ENCODE measurements around the gene PLXNA4. TPM values are rescaled to one million over a fixed set of nuclear protein-coding genes. Genes with fewer than 3 reads are reported as not detected.

The PLXNA4 gene
- total RNA-seq, 1 experiment from 2014 or later = not detected

GRCh38 chr7:132312531-132313055 is 263.7 kb downstream of the PLXNA4 start:
- no peaks in the 10 kb centered on the region for H3K9me3 ChIP-seq (ENCODE audit: control insufficient read depth in 1 of 2, insufficient read depth in 1 of 2, low read depth in 1 of 2, low read length in 2 of 2)
- H3K79me2 ChIP-seq (ENCODE audit: insufficient read depth, low read length) = no peaks in the 10 kb centered on the region
- no TSS peak for BruUV-seq (replicated peaks)
- ChIA-PET POLR2A (no interaction called here), CTCF (no interaction called here), RAD21 (ENCODE audit: low non-redundant PET in 1 of 2, low total read pairs in 2 of 2, uncharacterized antibody in 2 of 2, unreplicated experiment in 2 of 2) (no interaction called here)
- H3K4me3 ChIP-seq (replicated peaks in 1 of 2; ENCODE audit: low read depth in 1 of 2, low read length in 2 of 2) = no peak overlapping the region
- H3K9ac ChIP-seq (ENCODE audit: low read length) = no peak overlapping the region
- no peak overlapping the region for H3K27ac ChIP-seq (ENCODE audit: low read depth, low read length)
- ATAC-seq (no peak), DNase-seq (ENCODE audit: low read depth, low spot score) (no peak)
- intact Hi-C loops (cut with micrococcal nuclease) = no loop called here
- H3K4me2 ChIP-seq (ENCODE audit: low read length) = no peak overlapping the region
- no peaks in the 10 kb centered on the region for H3K36me3 ChIP-seq (ENCODE audit: control insufficient read depth in 1 of 2, insufficient read depth in 2 of 2, low read length in 2 of 2)
- TF ChIP-seq SP1 (IDR thresholded peaks at IDR 0.05; ENCODE audit: low read depth) (no peak), MAX (IDR thresholded peaks at IDR 0.05) (no peak), ZFX (IDR thresholded peaks at IDR 0.05) (no peak), EZH2 (IDR thresholded peaks at IDR 0.05) (no peak), ELF1 (IDR thresholded peaks at IDR 0.05; ENCODE audit: borderline replicate concordance, low read depth) (no peak), EGR1 (IDR thresholded peaks at IDR 0.05; ENCODE audit: low read depth) (no peak), REST (IDR thresholded peaks at IDR 0.05; ENCODE audit: low read depth) (no peak), SRF (IDR thresholded peaks at IDR 0.05; ENCODE audit: low read depth) (no peak), POLR2AphosphoS5 (IDR thresholded peaks at IDR 0.05; ENCODE audit: low read depth, low read length) (no peak), ZNF274 (IDR thresholded peaks at IDR 0.05; ENCODE audit: low read depth, low read length) (no peak), ATF3 (IDR thresholded peaks at IDR 0.05) (no peak), RAD21 (IDR thresholded peaks at IDR 0.05; ENCODE audit: low read depth) (no peak), FOSL1 (IDR thresholded peaks at IDR 0.05; ENCODE audit: low read depth) (no peak), YY1 (IDR thresholded peaks at IDR 0.05; ENCODE audit: extremely low read depth, insufficient replicate concordance, low read depth, low read length) (no peak)
- H3K9me2 ChIP-seq (ENCODE audit: insufficient read depth) = no peaks in the 10 kb centered on the region
- H3K27me3 ChIP-seq (ENCODE audit: insufficient read depth, low read length) = peaks cover 51% of the 10 kb centered on the region
- H4K20me1 ChIP-seq (ENCODE audit: insufficient read depth) = no peaks in the 10 kb centered on the region
- H2AFZ ChIP-seq (ENCODE audit: low read depth, low read length, poor library complexity, severe bottlenecking) = no peak overlapping the region
- no peaks in the 10 kb centered on the region for H3K4me1 ChIP-seq (ENCODE audit: control insufficient read depth in 1 of 2, insufficient read depth in 2 of 2, low read length in 2 of 2)
